ENCODE measurements around the gene NPAS4. TPM values are rescaled to one million over a fixed set of nuclear protein-coding genes. Genes with fewer than 3 reads are reported as not detected.

NPAS4 gene
- total and polyA plus RNA-seq, 9 of the 15 experiments (the other 6 are each of a cell fraction or from before 2014, with no cell fraction given), result not detected

- TF ChIP-seq YY1 (IDR thresholded peaks at IDR 0.05; ENCODE audit: borderline replicate concordance in 1 of 3, control insufficient read depth in 1 of 3, extremely low read depth in 1 of 3, insufficient read depth in 3 of 3, insufficient read length in 1 of 3, insufficient replicate concordance in 2 of 3, low read depth in 1 of 3, low read length in 2 of 3), result peak in 1 of 3 experiments; percentile 33
- TF ChIP-seq ZNF75A (CRISPR knock-in tag; IDR thresholded peaks at IDR 0.05), result no peak
- no peak for TF ChIP-seq MXD1 (CRISPR knock-in tag; IDR thresholded peaks at IDR 0.05; ENCODE audit: borderline replicate concordance, poor library complexity, severe bottlenecking)
- TF ChIP-seq ZNF146 (CRISPR knock-in tag; IDR thresholded peaks at IDR 0.05; ENCODE audit: unreplicated experiment), result no peak
- no peak for TF ChIP-seq TRIM25 (IDR thresholded peaks at IDR 0.05; ENCODE audit: borderline replicate concordance)
- TF ChIP-seq NCOA1 (IDR thresholded peaks at IDR 0.05; ENCODE audit: low read depth), result no peak
- no peak for TF ChIP-seq E4F1 (CRISPR knock-in tag; IDR thresholded peaks at IDR 0.05; ENCODE audit: borderline replicate concordance)
- TF ChIP-seq ESRRA (IDR thresholded peaks at IDR 0.05; ENCODE audit: borderline replicate concordance, low read depth), result peak; percentile 49; the same call in 1 of the 2 replicates
- TF ChIP-seq SMARCA4 (IDR thresholded peaks at IDR 0.05), result no peak
- TF ChIP-seq RFX7 (CRISPR knock-in tag; IDR thresholded peaks at IDR 0.05), result no peak
- TF ChIP-seq ZNF316 (IDR thresholded peaks at IDR 0.05), result no peak
- TF ChIP-seq SREBF2 (CRISPR knock-in tag; IDR thresholded peaks at IDR 0.05), result no peak
- TF ChIP-seq CAMTA2 (CRISPR knock-in tag; conservative IDR thresholded peaks at IDR 0.05), result no peak
- no peak for TF ChIP-seq GABPA (tag; conservative IDR thresholded peaks at IDR 0.05; ENCODE audit: low read depth)
- no peak for TF ChIP-seq CHD1 (IDR thresholded peaks at IDR 0.05; ENCODE audit: low read length)
- TF ChIP-seq OTX1 (CRISPR knock-in tag; IDR thresholded peaks at IDR 0.05), result no peak
- TF ChIP-seq ZNF707 (CRISPR knock-in tag; conservative IDR thresholded peaks at IDR 0.05), result no peak
- TF ChIP-seq NR2F6 (CRISPR knock-in tag; IDR thresholded peaks at IDR 0.05), result no peak
- no peak for TF ChIP-seq MED1 (CRISPR knock-in tag; IDR thresholded peaks at IDR 0.05; ENCODE audit: borderline replicate concordance)
- TF ChIP-seq ATF7 (IDR thresholded peaks at IDR 0.05), result 0 out of 2 replicates have a peak, but pooled peaks have one; percentile 19
- TF ChIP-seq E2F1 (CRISPR knock-in tag; IDR thresholded peaks at IDR 0.05), result no peak
These were observed 34.4 kb upstream of the NPAS4 start (continued) for GRCh38 chr11:66386171-66387069.
